IPS-18c (cell line): ENCODE results near the gene USH1C.

ENCODE experiments used
- H3K4me3 ChIP-seq: 2 replicates; pipeline ENCODE4 v1.7.0; 2013; ENCODE audit warnings: low read depth, mild to moderate bottlenecking, low read length, moderate library complexity; ENCODE audit not compliant: insufficient read depth
- H3K9me3 ChIP-seq: one replicate; pipeline ENCODE4 v1.6.1; 2013; ENCODE audit warnings: mild to moderate bottlenecking, low read length, moderate library complexity; ENCODE audit not compliant: control insufficient read depth, insufficient read depth

Gene USH1C

DNA sequence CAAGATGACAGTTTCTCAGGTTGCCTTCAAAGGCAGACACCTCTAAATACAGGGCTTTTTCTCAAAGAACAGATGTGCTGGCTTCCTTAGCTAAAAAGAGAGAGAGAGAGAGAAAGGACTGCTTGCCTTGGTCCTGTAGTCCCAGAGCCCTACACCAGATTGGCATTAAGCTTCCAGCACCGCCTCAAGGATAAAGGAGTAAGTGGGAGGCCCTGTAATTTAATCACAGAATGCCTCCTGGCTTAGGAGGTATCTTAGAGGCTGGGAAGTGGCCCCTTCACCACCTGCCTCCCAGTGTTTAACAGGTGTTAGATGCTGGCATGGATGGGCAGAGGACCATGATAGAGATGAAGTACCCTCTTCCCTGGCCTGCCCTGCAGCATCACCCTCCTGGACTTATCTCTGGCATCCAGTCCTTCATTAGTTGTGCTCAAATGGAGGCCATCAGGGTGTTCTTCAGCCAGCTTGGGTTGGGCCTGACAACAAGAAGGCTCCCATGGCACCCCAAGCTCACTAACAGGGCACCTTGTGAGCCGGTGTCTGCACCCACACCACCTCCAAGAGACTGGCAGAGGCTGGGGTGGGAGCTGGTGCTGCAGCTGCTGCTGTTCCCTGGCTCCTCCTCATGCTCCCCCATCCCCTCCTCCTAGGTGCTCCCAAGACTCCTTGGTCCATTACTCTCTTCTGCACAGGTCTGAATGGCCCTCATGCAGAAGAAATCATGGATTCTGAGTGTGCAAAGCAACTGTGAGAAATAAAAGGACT, 100.1 kb downstream of the USH1C start:
- Histone ChIP-seq H3K4me3 (no peak overlapping the region), H3K9me3 (peaks cover 4% of the 10 kb centered on the region)
